HG03045 (cell line): ENCODE measurements around the gene DPY30.
A peak's percentile ranks its signal among the peaks of the same experiment; 100 is the strongest.
"Not testable (repeated sequence)": the region's sequence is repeated elsewhere in the genome, so short reads cannot be mapped to it uniquely, and the experiment has no call there.

ENCODE experiments used
- ATAC-seq: cut with Tn5 transposase; IDR thresholded peaks from one replicate; pipeline ENCODE4 v1.9.1; 2021; ENCODE audit warnings: mild to moderate bottlenecking, moderate library complexity; ENCODE audit not compliant: unreplicated experiment

Gene DPY30

GRCh38 chr2:32039447-32040219 lies at the start of gene DPY30:
TSS of gene DPY30 (minus strand) at chr2:32039805. CDS start at chr2:32039456, 349 bp downstream.
- ATAC-seq, result peak; percentile 87

- no peak for ATAC-seq
These were observed 34.5 kb upstream of the DPY30 start for GRCh38 chr2:32074134-32074506.

- no peak for ATAC-seq
These were observed 27.9 kb upstream of the DPY30 start for GRCh38 chr2:32067549-32067948.

- ATAC-seq, result no peak
These were observed 25.1 kb upstream of the DPY30 start for GRCh38 chr2:32064713-32065112.

GRCh38 chr2:32064021-32064601 lies 24.5 kb upstream of the DPY30 start:
- peak; percentile 5 for ATAC-seq

- peak; percentile 97 for ATAC-seq
These were observed 23.9 kb upstream of the DPY30 start, which contains the start of gene SPAST for GRCh38 chr2:32063310-32064020. TSS of gene SPAST (plus strand) at chr2:32063556. CDS start at chr2:32063832, 276 bp downstream.

GRCh38 chr2:32061973-32062861 lies 22.6 kb upstream of the DPY30 start:
- no peak for ATAC-seq

- ATAC-seq, result no peak
These were observed 21.8 kb upstream of the DPY30 start for GRCh38 chr2:32061430-32061829.

- ATAC-seq, result no peak
These were observed 20.7 kb upstream of the DPY30 start for GRCh38 chr2:32060266-32060665.

- no peak for ATAC-seq
These were observed 18.5 kb upstream of the DPY30 start for GRCh38 chr2:32058130-32058529.

GRCh38 chr2:32054583-32054982 lies 15.0 kb upstream of the DPY30 start:
- ATAC-seq, result not testable (repeated sequence)

GRCh38 chr2:32051836-32052439 lies 12.3 kb upstream of the DPY30 start:
- ATAC-seq, result no peak

- no peak for ATAC-seq
These were observed 4.0 kb upstream of the DPY30 start for GRCh38 chr2:32043561-32043960.

GRCh38 chr2:32034198-32034887 lies 5.3 kb downstream of the DPY30 start:
- not testable (repeated sequence) for ATAC-seq

GRCh38 chr2:32018789-32019482 lies 20.7 kb downstream of the DPY30 start:
- ATAC-seq, result not testable (repeated sequence)

- ATAC-seq, result no peak
These were observed 26.7 kb downstream of the DPY30 start for GRCh38 chr2:32012872-32013271.

- no peak for ATAC-seq
These were observed 28.1 kb downstream of the DPY30 start for GRCh38 chr2:32011485-32011960.

GRCh38 chr2:32010670-32011484 lies 28.7 kb downstream of the DPY30 start, which contains the start of gene MEMO1:
TSS of gene MEMO1 (minus strand) at chr2:32011008. CDS start at chr2:32010247, 761 bp downstream.
- peak; percentile 66 for ATAC-seq
